ENCODE measurements around the gene SGMS1.

The SGMS1 gene

DNA sequence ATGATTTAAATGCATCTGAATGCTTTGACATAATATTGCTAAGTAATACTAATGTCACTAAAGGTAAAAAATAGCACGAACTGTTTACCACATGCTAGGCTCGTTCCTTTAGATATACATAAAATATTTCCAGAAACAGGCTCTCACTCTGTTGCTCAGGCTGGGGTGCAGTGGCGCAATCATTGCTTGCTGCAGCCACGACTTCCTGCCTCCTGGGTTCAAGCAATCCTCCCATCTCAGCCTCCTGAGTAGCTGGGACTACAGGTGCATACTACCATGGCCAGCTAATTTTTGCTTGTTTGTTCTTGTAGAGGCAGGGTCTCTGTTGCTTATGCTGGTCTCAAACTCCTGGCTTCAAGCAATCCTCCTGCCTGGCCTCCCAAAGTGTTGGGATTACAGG, 183.3 kb downstream of the SGMS1 start:
- no peak for TF ChIP-seq CTCF (conservative IDR thresholded peaks at IDR 0.05; ENCODE audit: low read depth, low read length)
- no peak overlapping the region for H3K9ac ChIP-seq
- no peaks in the 10 kb centered on the region for H4K20me1 ChIP-seq (ENCODE audit: insufficient read depth)
- no peaks in the 10 kb centered on the region for H3K27me3 ChIP-seq (ENCODE audit: insufficient read depth, low read depth)
- no peak overlapping the region for H2AFZ ChIP-seq (ENCODE audit: low read depth)
- H3K4me3 ChIP-seq (IDR thresholded peaks at IDR 0.05; ENCODE audit: insufficient read depth, low read depth, low read length) = no peak overlapping the region
- H3K27ac ChIP-seq = no peak overlapping the region
- H3K4me1 ChIP-seq (ENCODE audit: low read depth, poor library complexity, severe bottlenecking) = peaks cover 21% of the 10 kb centered on the region
- H3K36me3 ChIP-seq (ENCODE audit: insufficient read depth) = no peaks in the 10 kb centered on the region
- no peaks in the 10 kb centered on the region for H3K79me2 ChIP-seq (ENCODE audit: insufficient read depth, low read depth)
- no peak overlapping the region for H3K4me2 ChIP-seq

DNA sequence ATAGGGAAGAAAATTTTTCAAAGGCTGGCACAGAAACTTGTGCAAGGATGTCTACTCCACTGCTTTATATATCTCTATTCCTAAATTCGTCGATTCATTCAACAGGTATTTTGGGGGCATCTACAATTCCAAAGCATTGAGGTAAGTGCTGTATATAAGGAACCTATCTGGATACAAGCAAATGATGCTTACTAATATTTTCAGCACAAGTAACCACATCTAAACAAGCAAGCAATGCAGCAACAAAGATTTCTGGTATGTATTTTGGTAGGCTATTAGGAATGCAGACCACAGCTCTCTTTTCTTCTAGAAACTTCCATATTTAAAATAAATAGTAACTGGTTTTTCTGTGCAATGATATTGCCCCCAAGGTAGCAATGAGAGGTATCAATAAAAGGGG, 183.9 kb downstream of the SGMS1 start:
- Histone ChIP-seq H3K27me3 (ENCODE audit: insufficient read depth, low read depth) (no peaks in the 10 kb centered on the region), H3K27ac (no peak overlapping the region), H3K4me2 (no peak overlapping the region), H3K9ac (no peak overlapping the region), H3K36me3 (ENCODE audit: insufficient read depth) (no peaks in the 10 kb centered on the region), H2AFZ (ENCODE audit: low read depth) (no peak overlapping the region), H3K79me2 (ENCODE audit: insufficient read depth, low read depth) (no peaks in the 10 kb centered on the region), H3K4me1 (ENCODE audit: low read depth, poor library complexity, severe bottlenecking) (peaks cover 21% of the 10 kb centered on the region), H4K20me1 (ENCODE audit: insufficient read depth) (no peaks in the 10 kb centered on the region), H3K4me3 (IDR thresholded peaks at IDR 0.05; ENCODE audit: insufficient read depth, low read depth, low read length) (no peak overlapping the region)
- no peak for TF ChIP-seq CTCF (conservative IDR thresholded peaks at IDR 0.05; ENCODE audit: low read depth, low read length)

DNA sequence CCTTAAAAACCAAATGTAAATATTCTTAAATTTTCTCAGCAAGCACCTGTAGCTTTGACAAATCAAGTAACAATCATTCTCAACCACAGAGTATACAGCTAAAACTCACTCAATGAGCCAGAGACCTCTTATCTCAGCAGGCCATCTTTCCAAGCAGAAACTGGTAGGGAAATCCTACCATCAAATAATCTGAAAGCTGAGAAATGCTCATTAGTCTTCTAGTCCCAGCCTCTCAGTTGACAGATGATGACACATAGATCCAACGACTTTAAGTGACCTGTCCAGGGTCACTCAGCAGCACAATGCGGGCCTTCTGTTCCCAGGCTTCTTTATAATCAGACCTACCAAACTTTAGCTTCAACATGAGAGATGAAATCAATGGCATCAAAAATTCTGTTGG, 184.6 kb downstream of the SGMS1 start:
- Histone ChIP-seq H4K20me1 (ENCODE audit: insufficient read depth) (no peaks in the 10 kb centered on the region), H3K27ac (no peak overlapping the region), H3K4me1 (ENCODE audit: low read depth, poor library complexity, severe bottlenecking) (peaks cover 22% of the 10 kb centered on the region), H3K27me3 (ENCODE audit: insufficient read depth, low read depth) (no peaks in the 10 kb centered on the region), H3K4me2 (no peak overlapping the region), H2AFZ (ENCODE audit: low read depth) (no peak overlapping the region), H3K36me3 (ENCODE audit: insufficient read depth) (no peaks in the 10 kb centered on the region), H3K79me2 (ENCODE audit: insufficient read depth, low read depth) (no peaks in the 10 kb centered on the region), H3K9ac (no peak overlapping the region), H3K4me3 (IDR thresholded peaks at IDR 0.05; ENCODE audit: insufficient read depth, low read depth, low read length) (no peak overlapping the region)
- TF ChIP-seq CTCF (conservative IDR thresholded peaks at IDR 0.05; ENCODE audit: low read depth, low read length) = no peak

DNA sequence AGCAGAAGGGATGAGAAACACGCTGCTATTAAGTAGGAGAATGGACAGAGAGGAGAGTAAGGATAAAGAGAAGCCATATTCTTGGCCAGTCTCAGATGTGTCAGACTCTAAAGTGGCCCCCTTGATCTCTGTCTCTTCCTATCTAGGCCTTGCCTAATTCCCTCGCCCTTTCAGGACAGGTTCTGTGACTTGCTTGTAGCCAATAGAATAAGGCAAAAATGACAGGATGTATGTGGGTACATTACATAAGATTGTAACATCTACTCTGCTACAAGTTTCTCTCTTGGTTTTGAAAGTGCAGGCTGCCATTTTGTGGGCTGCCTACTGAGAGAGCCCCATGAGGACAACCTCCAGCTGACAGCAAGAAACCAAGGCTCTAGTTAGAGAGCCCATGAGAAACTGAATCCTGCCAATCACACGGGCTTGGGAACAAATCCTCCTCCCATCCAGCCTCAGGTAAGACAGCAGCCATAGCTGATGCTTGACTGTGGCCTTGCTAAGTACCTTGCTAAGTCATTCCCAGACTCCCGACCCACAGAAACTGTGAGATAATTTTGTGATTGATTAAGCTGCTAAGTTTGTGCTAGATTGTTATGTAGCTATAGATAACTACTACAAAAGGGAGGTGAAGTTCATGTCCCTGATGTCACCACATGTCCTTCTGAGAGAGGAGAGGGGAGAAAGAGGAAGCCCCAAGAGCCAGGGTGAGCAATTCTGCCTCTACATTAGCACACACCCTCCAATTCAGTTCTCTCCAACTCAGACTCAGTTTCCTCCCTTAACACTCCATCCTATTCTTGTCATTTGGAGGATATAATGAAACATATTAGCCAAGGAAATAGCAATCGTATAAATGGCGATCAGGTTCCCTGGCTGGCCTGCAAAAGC, 185.5 kb downstream of the SGMS1 start:
- Histone ChIP-seq H2AFZ (ENCODE audit: low read depth) (no peak overlapping the region), H3K9ac (no peak overlapping the region), H3K79me2 (ENCODE audit: insufficient read depth, low read depth) (no peaks in the 10 kb centered on the region), H3K27me3 (ENCODE audit: insufficient read depth, low read depth) (no peaks in the 10 kb centered on the region), H4K20me1 (ENCODE audit: insufficient read depth) (no peaks in the 10 kb centered on the region), H3K4me3 (IDR thresholded peaks at IDR 0.05; ENCODE audit: insufficient read depth, low read depth, low read length) (no peak overlapping the region), H3K4me2 (no peak overlapping the region), H3K27ac (no peak overlapping the region), H3K36me3 (ENCODE audit: insufficient read depth) (no peaks in the 10 kb centered on the region), H3K4me1 (ENCODE audit: low read depth, poor library complexity, severe bottlenecking) (peaks cover 31% of the 10 kb centered on the region)
- no peak for TF ChIP-seq CTCF (conservative IDR thresholded peaks at IDR 0.05; ENCODE audit: low read depth, low read length)

Measured in KMS-11 (cell line).